RPMI8226 (cell line): ENCODE measurements around the gene DMD.
"Not testable (repeated sequence)": the region's sequence is repeated elsewhere in the genome, so short reads cannot be mapped to it uniquely, and the experiment has no call there.

Source experiments
- DNase-seq: peaks from one replicate; pipeline ENCODE4 v3.0.0-alpha.2; 2015

DMD gene

GRCh38 chrX:32842053-32842452 lies 369.3 kb downstream of the DMD start:
- no peak for DNase-seq

GRCh38 chrX:32839781-32840180 lies 371.6 kb downstream of the DMD start:
- DNase-seq = no peak

- DNase-seq = no peak
These were observed 386.3 kb downstream of the DMD start for GRCh38 chrX:32825009-32825408.

GRCh38 chrX:32804034-32804433 lies 407.3 kb downstream of the DMD start:
- DNase-seq = no peak

GRCh38 chrX:32798990-32799389 lies 412.4 kb downstream of the DMD start:
- no peak for DNase-seq

GRCh38 chrX:32788936-32789335 lies 422.4 kb downstream of the DMD start:
- no peak for DNase-seq

GRCh38 chrX:32780109-32780508 lies 431.2 kb downstream of the DMD start:
- DNase-seq = no peak

- no peak for DNase-seq
These were observed 432.4 kb downstream of the DMD start for GRCh38 chrX:32778965-32779364.

GRCh38 chrX:32774966-32775365 lies 436.4 kb downstream of the DMD start:
- DNase-seq = no peak

GRCh38 chrX:32749070-32749469 lies 462.3 kb downstream of the DMD start:
- no peak for DNase-seq

GRCh38 chrX:32745323-32745722 lies 466.0 kb downstream of the DMD start:
- DNase-seq = no peak

GRCh38 chrX:32744921-32745320 lies 466.4 kb downstream of the DMD start:
- no peak for DNase-seq

- no peak for DNase-seq
These were observed 469.4 kb downstream of the DMD start for GRCh38 chrX:32741910-32742309.

- no peak for DNase-seq
These were observed 502.8 kb downstream of the DMD start for GRCh38 chrX:32708542-32708941.

GRCh38 chrX:32705385-32705784 lies 506.0 kb downstream of the DMD start:
- DNase-seq = not testable (repeated sequence)

- no peak for DNase-seq
These were observed 524.0 kb downstream of the DMD start for GRCh38 chrX:32687379-32687778.

GRCh38 chrX:32678487-32678886 lies 532.9 kb downstream of the DMD start:
- no peak for DNase-seq

GRCh38 chrX:32673193-32673592 lies 538.2 kb downstream of the DMD start:
- DNase-seq = no peak

GRCh38 chrX:32662516-32662915 lies 548.8 kb downstream of the DMD start:
- DNase-seq = no peak

GRCh38 chrX:32644476-32645245 lies 566.7 kb downstream of the DMD start:
- DNase-seq = no peak

GRCh38 chrX:32642283-32642682 lies 569.1 kb downstream of the DMD start:
- no peak for DNase-seq

GRCh38 chrX:32618154-32618553 lies 593.2 kb downstream of the DMD start:
- DNase-seq = no peak

GRCh38 chrX:32614707-32615106 lies 596.6 kb downstream of the DMD start:
- DNase-seq = no peak

- DNase-seq = no peak
These were observed 612.2 kb downstream of the DMD start for GRCh38 chrX:32599156-32599555.

- DNase-seq = no peak
These were observed 612.6 kb downstream of the DMD start for GRCh38 chrX:32598707-32599106.
